ENCODE results near the gene HPD.

HPD gene

GRCh38 chr12:121803861-121804416 is 54.7 kb downstream of the HPD start, which contains the start of gene SETD1B:
Gene SETD1B (plus strand): TSS chr12:121804009. CDS start chr12:121804738, 729 bp downstream.
- no peaks in the 10 kb centered on the region for H3K9me3 ChIP-seq (ENCODE audit: control insufficient read depth, insufficient read depth, low read length)
- H3K4me2 ChIP-seq (ENCODE audit: low read length), result peak within 1 kb of the TSS; percentile 99
- H3K27ac ChIP-seq (ENCODE audit: low read depth, low read length), result peak within 1 kb of the TSS; percentile 99
- peaks cover 77% of the 10 kb centered on the region for H3K79me2 ChIP-seq (ENCODE audit: control insufficient read depth, low read length)
- H3K9me2 ChIP-seq (replicated peaks; ENCODE audit: control insufficient read depth, low read length), result no peaks in the 10 kb centered on the region
- peaks cover 52% of the 10 kb centered on the region for H3K4me1 ChIP-seq (ENCODE audit: control insufficient read depth, low read length)
- H3F3A ChIP-seq (ENCODE audit: control insufficient read depth, insufficient read depth), result peaks cover 27% of the 10 kb centered on the region
- H3K4me3 ChIP-seq (ENCODE audit: low read length), result peak within 1 kb of the TSS; percentile 90
- peaks cover 68% of the 10 kb centered on the region for H3K36me3 ChIP-seq (ENCODE audit: control insufficient read depth, low read length)
- H3K27me3 ChIP-seq (ENCODE audit: control insufficient read depth, low read length), result no peaks in the 10 kb centered on the region; the same call in 1 of the 2 replicates
- H4K20me1 ChIP-seq (ENCODE audit: control insufficient read depth, insufficient read depth, low read depth, low read length), result peaks cover 13% of the 10 kb centered on the region
- TF ChIP-seq EZH2phosphoT487 (IDR thresholded peaks at IDR 0.05; ENCODE audit: borderline replicate concordance, low read length), result no peak
- no peak for TF ChIP-seq CTCF (IDR thresholded peaks at IDR 0.05; ENCODE audit: low read depth, low read length, poor library complexity, severe bottlenecking)

GRCh38 chr12:121802843-121803698 is 55.6 kb downstream of the HPD start:
- peak overlapping the region; percentile 99 for H3K27ac ChIP-seq (ENCODE audit: low read depth, low read length)
- H3K36me3 ChIP-seq (ENCODE audit: control insufficient read depth, low read length), result peaks cover 70% of the 10 kb centered on the region
- no peaks in the 10 kb centered on the region for H3K9me2 ChIP-seq (replicated peaks; ENCODE audit: control insufficient read depth, low read length)
- TF ChIP-seq EZH2phosphoT487 (IDR thresholded peaks at IDR 0.05; ENCODE audit: borderline replicate concordance, low read length) (no peak), CTCF (IDR thresholded peaks at IDR 0.05; ENCODE audit: low read depth, low read length, poor library complexity, severe bottlenecking) (no peak)
- peak overlapping the region; percentile 86 for H3K4me3 ChIP-seq (ENCODE audit: low read length)
- peaks cover 79% of the 10 kb centered on the region for H3K79me2 ChIP-seq (ENCODE audit: control insufficient read depth, low read length)
- no peaks in the 10 kb centered on the region; the same call in 1 of the 2 replicates for H3K27me3 ChIP-seq (ENCODE audit: control insufficient read depth, low read length)
- H3K4me1 ChIP-seq (ENCODE audit: control insufficient read depth, low read length), result peaks cover 59% of the 10 kb centered on the region
- peaks cover 13% of the 10 kb centered on the region for H4K20me1 ChIP-seq (ENCODE audit: control insufficient read depth, insufficient read depth, low read depth, low read length)
- peaks cover 27% of the 10 kb centered on the region for H3F3A ChIP-seq (ENCODE audit: control insufficient read depth, insufficient read depth)
- H3K4me2 ChIP-seq (ENCODE audit: low read length), result peak overlapping the region; percentile 95
- H3K9me3 ChIP-seq (ENCODE audit: control insufficient read depth, insufficient read depth, low read length), result no peaks in the 10 kb centered on the region

GRCh38 chr12:121802485-121802842 is 56.2 kb downstream of the HPD start:
- H3K27me3 ChIP-seq (ENCODE audit: control insufficient read depth, low read length), result no peaks in the 10 kb centered on the region; the same call in 1 of the 2 replicates
- peaks cover 79% of the 10 kb centered on the region for H3K79me2 ChIP-seq (ENCODE audit: control insufficient read depth, low read length)
- no peaks in the 10 kb centered on the region for H3K9me3 ChIP-seq (ENCODE audit: control insufficient read depth, insufficient read depth, low read length)
- no peaks in the 10 kb centered on the region for H3K9me2 ChIP-seq (replicated peaks; ENCODE audit: control insufficient read depth, low read length)
- peak overlapping the region; percentile 95 for H3K4me2 ChIP-seq (ENCODE audit: low read length)
- H3K4me3 ChIP-seq (ENCODE audit: low read length), result peak overlapping the region; percentile 86
- H4K20me1 ChIP-seq (ENCODE audit: control insufficient read depth, insufficient read depth, low read depth, low read length), result peaks cover 13% of the 10 kb centered on the region
- no peak for TF ChIP-seq EZH2phosphoT487 (IDR thresholded peaks at IDR 0.05; ENCODE audit: borderline replicate concordance, low read length)
- peaks cover 26% of the 10 kb centered on the region for H3F3A ChIP-seq (ENCODE audit: control insufficient read depth, insufficient read depth)
- H3K4me1 ChIP-seq (ENCODE audit: control insufficient read depth, low read length), result peaks cover 55% of the 10 kb centered on the region
- peaks cover 68% of the 10 kb centered on the region for H3K36me3 ChIP-seq (ENCODE audit: control insufficient read depth, low read length)
- peak overlapping the region; percentile 99 for H3K27ac ChIP-seq (ENCODE audit: low read depth, low read length)

Data from DOHH2 (cell line).